SK-N-SH (cell line): ENCODE measurements around the gene RHOXF2B.
"Not testable (repeated sequence)": the region's sequence is repeated elsewhere in the genome, so short reads cannot be mapped to it uniquely, and the experiment has no call there.

ENCODE experiments used
- EP300 ChIP-seq, 2 experiments: IDR thresholded peaks; 2 replicates each; pipeline versions ENCODE4 v1.4.0 to v1.6.1; 2012; ENCODE audit warnings: borderline replicate concordance in 1 of 2, low read depth in 1 of 2, low read length in 1 of 2
- FOXM1 ChIP-seq: IDR thresholded peaks from 2 replicates; pipeline ENCODE4 v1.4.0; 2012; ENCODE audit warnings: low read depth, mild to moderate bottlenecking
- RAD21 ChIP-seq: IDR thresholded peaks from 2 replicates; pipeline ENCODE4 v1.6.1; 2012; ENCODE audit warnings: mild to moderate bottlenecking, low read length
- TF ChIP-seq, protein P1 (sequence below): fragments of 200-600 bp; sonication (generic); IDR thresholded peaks from 2 replicates; pipeline ENCODE4 v1.6.1; 2017; ENCODE audit warnings: antibody characterized with exemption, mild to moderate bottlenecking, moderate library complexity
- TF ChIP-seq, protein P2 (sequence below): IDR thresholded peaks from 2 replicates; pipeline ENCODE4 v1.6.1; 2012; ENCODE audit warnings: mild to moderate bottlenecking, low read depth, low read length, moderate library complexity
- TF ChIP-seq, protein P3 (sequence below): IDR thresholded peaks from 2 replicates; pipeline ENCODE4 v1.4.0; 2012; ENCODE audit warnings: low read depth

DNA sequence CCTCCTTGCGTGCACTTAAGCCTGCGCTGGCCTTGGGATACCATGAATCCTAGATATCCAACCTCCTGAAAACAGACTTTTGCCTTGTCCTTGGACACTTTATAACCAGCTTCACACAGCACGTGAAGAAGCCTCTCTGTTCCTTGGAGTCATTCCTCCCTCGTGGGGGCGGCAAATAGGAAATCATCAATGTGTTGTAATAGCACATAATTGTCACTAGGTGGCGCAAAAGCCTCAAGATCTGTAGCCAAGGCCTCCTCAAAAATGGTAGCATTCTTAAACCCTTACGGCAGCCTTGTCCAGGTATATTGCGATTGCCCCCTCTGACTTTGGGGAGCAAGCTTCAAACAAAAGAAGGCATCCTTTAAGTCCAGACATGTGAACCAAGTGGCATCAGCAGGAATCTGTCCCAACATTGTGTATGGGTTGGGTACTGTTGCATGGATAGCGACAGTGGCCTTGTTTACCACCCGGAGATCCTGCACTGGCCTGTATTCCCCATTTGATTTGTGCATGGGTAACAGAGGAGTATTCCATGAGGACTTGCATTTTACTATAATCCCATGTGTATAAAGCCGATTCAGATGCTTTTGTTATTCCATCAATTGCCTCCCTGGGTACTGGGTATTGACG lies 8.2 kb upstream of the RHOXF2B start:
- TF ChIP-seq, protein P1, sequence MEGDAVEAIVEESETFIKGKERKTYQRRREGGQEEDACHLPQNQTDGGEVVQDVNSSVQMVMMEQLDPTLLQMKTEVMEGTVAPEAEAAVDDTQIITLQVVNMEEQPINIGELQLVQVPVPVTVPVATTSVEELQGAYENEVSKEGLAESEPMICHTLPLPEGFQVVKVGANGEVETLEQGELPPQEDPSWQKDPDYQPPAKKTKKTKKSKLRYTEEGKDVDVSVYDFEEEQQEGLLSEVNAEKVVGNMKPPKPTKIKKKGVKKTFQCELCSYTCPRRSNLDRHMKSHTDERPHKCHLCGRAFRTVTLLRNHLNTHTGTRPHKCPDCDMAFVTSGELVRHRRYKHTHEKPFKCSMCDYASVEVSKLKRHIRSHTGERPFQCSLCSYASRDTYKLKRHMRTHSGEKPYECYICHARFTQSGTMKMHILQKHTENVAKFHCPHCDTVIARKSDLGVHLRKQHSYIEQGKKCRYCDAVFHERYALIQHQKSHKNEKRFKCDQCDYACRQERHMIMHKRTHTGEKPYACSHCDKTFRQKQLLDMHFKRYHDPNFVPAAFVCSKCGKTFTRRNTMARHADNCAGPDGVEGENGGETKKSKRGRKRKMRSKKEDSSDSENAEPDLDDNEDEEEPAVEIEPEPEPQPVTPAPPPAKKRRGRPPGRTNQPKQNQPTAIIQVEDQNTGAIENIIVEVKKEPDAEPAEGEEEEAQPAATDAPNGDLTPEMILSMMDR: not testable (repeated sequence)
- TF ChIP-seq EP300 (IDR thresholded peaks at IDR 0.05; ENCODE audit: borderline replicate concordance in 1 of 2, low read depth in 1 of 2, low read length in 1 of 2); FOXM1; RAD21: not testable (repeated sequence)
- TF ChIP-seq, protein P2, sequence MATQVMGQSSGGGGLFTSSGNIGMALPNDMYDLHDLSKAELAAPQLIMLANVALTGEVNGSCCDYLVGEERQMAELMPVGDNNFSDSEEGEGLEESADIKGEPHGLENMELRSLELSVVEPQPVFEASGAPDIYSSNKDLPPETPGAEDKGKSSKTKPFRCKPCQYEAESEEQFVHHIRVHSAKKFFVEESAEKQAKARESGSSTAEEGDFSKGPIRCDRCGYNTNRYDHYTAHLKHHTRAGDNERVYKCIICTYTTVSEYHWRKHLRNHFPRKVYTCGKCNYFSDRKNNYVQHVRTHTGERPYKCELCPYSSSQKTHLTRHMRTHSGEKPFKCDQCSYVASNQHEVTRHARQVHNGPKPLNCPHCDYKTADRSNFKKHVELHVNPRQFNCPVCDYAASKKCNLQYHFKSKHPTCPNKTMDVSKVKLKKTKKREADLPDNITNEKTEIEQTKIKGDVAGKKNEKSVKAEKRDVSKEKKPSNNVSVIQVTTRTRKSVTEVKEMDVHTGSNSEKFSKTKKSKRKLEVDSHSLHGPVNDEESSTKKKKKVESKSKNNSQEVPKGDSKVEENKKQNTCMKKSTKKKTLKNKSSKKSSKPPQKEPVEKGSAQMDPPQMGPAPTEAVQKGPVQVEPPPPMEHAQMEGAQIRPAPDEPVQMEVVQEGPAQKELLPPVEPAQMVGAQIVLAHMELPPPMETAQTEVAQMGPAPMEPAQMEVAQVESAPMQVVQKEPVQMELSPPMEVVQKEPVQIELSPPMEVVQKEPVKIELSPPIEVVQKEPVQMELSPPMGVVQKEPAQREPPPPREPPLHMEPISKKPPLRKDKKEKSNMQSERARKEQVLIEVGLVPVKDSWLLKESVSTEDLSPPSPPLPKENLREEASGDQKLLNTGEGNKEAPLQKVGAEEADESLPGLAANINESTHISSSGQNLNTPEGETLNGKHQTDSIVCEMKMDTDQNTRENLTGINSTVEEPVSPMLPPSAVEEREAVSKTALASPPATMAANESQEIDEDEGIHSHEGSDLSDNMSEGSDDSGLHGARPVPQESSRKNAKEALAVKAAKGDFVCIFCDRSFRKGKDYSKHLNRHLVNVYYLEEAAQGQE: not testable (repeated sequence)
- TF ChIP-seq, protein P3, sequence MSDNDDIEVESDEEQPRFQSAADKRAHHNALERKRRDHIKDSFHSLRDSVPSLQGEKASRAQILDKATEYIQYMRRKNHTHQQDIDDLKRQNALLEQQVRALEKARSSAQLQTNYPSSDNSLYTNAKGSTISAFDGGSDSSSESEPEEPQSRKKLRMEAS: not testable (repeated sequence)
